NCI-H345 treated with DMSO at 0.1 percent for 48 hours (cell line): Measurements from ENCODE around the gene PHF21A.

Source experiments
- DNase-seq: peaks from one replicate; lab custom pipeline; 2025; ENCODE audit not compliant: unreplicated experiment; lab: John Stamatoyannopoulos, UW

PHF21A gene

DNA sequence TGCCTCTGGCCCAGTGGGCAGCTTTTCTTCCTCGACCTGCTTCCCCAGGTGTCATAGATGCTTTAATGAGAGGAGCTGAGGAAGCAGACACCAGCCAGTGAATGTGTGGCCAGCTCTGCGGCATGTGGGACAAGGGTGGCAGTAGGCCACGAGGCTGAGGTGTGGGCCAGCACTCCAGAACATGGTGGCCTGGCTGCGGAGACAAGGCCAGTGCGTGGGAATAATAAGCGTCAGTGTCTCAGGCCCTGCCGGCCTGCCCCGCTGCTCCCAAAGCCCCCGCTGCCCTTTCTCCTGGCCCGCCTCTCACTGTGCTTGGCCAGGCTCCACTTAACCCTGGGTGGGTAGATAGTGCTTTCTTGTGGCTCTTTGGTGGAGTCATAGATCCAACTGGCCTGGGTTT lies 233.7 kb downstream of the PHF21A start:
- no peak for DNase-seq

DNA sequence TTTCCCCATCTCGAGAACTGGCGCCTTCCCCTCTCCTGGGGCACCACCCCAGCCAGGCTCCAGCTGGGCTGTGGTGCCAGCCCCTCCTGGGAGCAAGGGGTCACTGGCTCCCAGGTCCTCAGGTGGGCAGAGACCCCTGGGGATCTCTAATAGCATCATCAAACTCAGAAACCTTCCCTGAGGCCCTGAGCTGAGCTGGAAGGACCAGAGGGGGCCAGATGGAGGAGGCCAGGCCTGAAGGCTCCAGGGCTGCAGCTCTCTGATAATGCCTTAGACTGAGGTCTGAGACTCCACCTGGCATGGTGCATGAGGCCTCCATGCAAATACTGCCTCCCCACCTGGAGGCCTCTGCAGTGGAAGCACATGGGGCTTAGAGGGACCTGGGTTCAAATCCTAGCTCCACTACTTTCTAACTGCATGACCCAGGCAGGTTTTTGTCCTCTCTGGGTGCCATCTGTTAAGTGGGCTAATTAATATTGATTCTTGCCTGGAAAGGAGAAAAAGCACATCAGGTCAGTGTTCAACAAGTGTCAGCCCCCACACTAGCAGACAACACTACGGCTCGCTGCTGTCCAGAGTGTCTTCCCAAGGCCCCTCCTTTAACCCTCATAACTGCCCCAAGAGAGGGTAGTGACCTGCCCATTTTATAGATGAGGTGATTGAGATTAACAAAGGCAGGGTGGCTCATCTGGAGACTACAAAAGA lies 234.3 kb downstream of the PHF21A start:
- DNase-seq = no peak

DNA sequence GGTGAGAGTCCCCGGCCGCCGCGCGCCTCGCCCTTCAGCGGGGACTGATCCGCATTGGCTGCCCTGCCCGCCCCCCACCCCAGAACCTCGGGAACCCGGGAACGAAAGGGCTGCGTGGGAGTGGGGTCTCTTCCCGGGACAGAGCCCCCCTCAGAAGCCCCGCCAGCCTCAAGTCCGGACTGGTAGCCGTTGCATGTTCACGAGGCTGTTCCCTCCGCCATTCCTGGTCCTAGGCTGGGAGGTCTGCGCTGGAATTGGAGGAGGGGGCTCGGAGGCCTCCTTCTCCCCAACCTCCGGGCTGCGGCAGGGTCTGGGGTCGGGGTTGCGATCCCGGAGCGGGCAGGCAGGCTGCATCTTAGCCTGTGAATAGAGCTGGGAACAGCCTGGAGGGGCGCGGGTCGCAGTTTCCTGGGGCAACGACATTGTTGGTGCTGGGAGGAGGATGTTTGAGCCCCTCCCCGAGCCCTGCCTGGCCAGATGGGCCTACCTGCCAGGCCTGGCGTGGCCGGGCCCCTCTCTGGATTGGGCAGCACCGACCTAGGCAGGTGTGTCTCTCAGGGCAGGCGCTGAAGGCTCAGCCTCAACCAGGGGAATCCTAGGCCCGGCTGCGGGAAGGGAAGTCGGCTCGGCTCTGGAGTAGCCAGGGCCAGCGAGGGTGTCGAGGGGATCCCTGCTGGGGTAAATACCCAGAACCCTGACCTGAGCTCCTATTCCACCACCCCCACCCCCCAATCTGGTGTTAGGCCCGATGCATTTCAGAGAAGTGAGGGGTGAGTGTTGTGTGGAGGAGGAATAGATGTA lies 235.1 kb downstream of the PHF21A start:
- no peak for DNase-seq

DNA sequence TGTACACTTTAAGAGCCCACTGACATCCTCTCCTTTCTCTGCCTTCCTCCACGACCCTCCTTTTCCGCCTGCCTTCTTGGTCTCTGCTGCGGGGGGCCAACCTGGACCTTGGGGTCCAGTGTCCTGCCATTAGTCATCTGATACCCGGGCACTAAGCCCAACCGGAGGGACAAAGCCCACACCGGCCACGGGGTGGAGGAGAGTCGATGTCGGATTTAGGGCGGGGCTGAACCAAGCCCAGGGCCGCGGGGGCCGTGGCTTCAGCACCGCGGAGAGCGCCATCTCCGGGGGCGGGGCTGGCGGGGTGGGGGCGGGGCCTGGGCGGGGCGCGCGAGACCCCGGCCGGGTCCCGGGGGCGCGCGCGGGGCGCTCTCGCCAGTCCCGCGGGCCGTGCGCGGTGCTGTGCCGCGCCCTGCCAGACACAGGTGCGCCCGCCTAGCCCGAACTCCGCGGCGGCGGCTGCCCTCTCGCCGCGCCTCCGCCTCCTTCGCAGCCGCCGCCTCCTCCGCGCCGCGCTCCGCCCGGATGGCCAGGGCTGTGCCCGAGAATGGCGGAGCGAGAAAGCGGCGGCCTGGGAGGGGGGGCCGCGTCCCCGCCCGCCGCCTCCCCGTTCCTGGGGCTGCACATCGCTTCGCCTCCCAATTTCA lies 235.9 kb downstream of the PHF21A start, which contains the start of gene MAPK8IP1:
MAPK8IP1 (plus strand) TSS at position 378 of the 647 bp plus-strand sequence; CDS start at position 548, 170 bp downstream.
- DNase-seq = peak; percentile 45

DNA sequence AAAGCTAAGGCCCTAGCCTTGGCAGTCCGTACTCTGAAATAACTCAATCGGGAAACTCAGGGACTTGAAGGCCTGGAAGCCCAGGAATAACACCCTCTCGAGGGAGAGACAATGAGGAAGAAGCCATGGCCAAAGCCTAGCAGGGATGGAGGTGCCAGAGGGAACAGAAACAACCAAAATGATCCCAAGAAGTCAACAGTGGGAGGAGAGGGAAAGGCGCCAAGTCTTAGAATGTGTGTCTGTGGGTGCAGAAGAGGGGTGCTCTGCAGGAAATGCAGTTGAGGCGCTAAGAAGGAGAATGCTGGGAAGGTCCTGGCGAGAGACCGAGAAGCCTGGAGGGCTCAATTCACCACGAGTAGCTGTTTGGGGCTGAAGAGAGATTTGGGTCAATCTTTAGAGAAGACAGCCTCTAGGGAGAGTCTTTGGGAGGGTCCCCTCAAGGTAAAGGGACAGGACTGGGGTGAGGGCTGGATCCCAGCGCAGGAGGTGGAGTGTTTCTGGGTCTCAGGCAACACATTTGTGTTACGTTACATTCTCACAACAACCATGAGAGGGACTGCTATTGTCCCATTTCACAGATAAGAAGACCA lies 236.6 kb downstream of the PHF21A start:
- DNase-seq = no peak
